Natural killer cell (primary cell): Measurements from ENCODE around the gene VPS13D. TPM values are rescaled to one million over a fixed set of nuclear protein-coding genes. Genes with fewer than 3 reads are reported as not detected.

Experiments
- ATAC-seq, 3 donors: fragments of 150-1000 bp in 2 of 3; fragments of 200-7000 bp in 1 of 3; cut with Tn5 transposase; 1 replicate in 1 of 3; 2 replicates in 2 of 3; pipeline ENCODE4 v1.10.0; 2021; ENCODE audit warnings: mild to moderate bottlenecking in 2 of 3, moderate library complexity in 2 of 3
- DNase-seq, 2 donors: peaks; one replicate each; pipeline versions ENCODE4 v3.0.0 to v3.0.0-alpha.2; 2013 to 2021; ENCODE audit warnings: mixed read lengths in 1 of 2
- H3K27ac ChIP-seq: one replicate; pipeline ENCODE4 v1.5.1; 2013; ENCODE audit warnings: mild to moderate bottlenecking, low read length
- H3K27me3 ChIP-seq: one replicate; pipeline ENCODE4 v1.6.1; 2013; ENCODE audit warnings: low read length; ENCODE audit not compliant: control insufficient read depth, insufficient read depth
- H3K36me3 ChIP-seq: one replicate; pipeline ENCODE4 v1.6.1; 2013; ENCODE audit warnings: low read length; ENCODE audit not compliant: control insufficient read depth, insufficient read depth
- H3K4me1 ChIP-seq: one replicate; pipeline ENCODE4 v1.6.1; 2013; ENCODE audit warnings: low read length; ENCODE audit not compliant: control insufficient read depth, insufficient read depth
- H3K4me3 ChIP-seq: one replicate; pipeline ENCODE4 v1.5.1; 2013; ENCODE audit warnings: low read length
- H3K9me3 ChIP-seq: one replicate; pipeline ENCODE4 v1.6.1; 2013; ENCODE audit warnings: low read length; ENCODE audit not compliant: control insufficient read depth, insufficient read depth
- H3K27ac Mint-ChIP-seq, 2 donors: one replicate each; pipeline ENCODE4 v1.8.0; 2022; ENCODE audit warnings: mild to moderate bottlenecking in 2 of 2, mixed read lengths in 2 of 2, moderate library complexity in 1 of 2
- H3K27me3 Mint-ChIP-seq, 2 donors: one replicate each; pipeline ENCODE4 v1.8.0; 2022; ENCODE audit warnings: low read depth in 2 of 2, mixed read lengths in 2 of 2
- H3K36me3 Mint-ChIP-seq: one replicate; pipeline ENCODE4 v1.8.0; 2022; ENCODE audit warnings: mixed read lengths
- H3K4me1 Mint-ChIP-seq, 2 donors: one replicate each; pipeline ENCODE4 v1.8.0; 2022; ENCODE audit warnings: mixed read lengths in 2 of 2
- H3K4me3 Mint-ChIP-seq: one replicate; pipeline ENCODE4 v1.8.0; 2022; ENCODE audit warnings: mild to moderate bottlenecking, moderate library complexity, mixed read lengths
- H3K9me3 Mint-ChIP-seq, 2 donors: one replicate each; pipeline ENCODE4 v1.8.0; 2022; ENCODE audit warnings: mixed read lengths in 2 of 2
- WGBS: methylation state at CpG from one replicate; pipeline ENCODE4 v1.1.7; 2013; ENCODE audit warnings: missing lambda C conversion rate; ENCODE audit not compliant: insufficient coverage; 5-methylcytosine and 5-hydroxymethylcytosine counted together
- intact Hi-C: fragments of 100-400 bp; cut with micrococcal nuclease; formaldehyde crosslinking; loops from one replicate; pipeline ENCODE4 v1.14.2; 2022
- total RNA-seq, 4 donors: library from RNA; stranded (reverse); fragments of 120-200 nt in 1 of 4; gene quantifications; one replicate each; pipeline versions ENCODE4 v1.2.3 to v1.2.4, GENCODE V29; 2013 to 2022
- TF ChIP-seq, protein P1 (sequence below): fragments of 200-600 bp; IDR thresholded peaks from one replicate; pipeline ENCODE4 v1.8.0; 2022; ENCODE audit warnings: antibody characterized with exemption

The VPS13D gene
- total RNA-seq, 3 donors from 2014 or later (not counting 1 experiment from before 2014, with no cell fraction given), result 66.3 to 94.0 (median 81.7) TPM

DNA sequence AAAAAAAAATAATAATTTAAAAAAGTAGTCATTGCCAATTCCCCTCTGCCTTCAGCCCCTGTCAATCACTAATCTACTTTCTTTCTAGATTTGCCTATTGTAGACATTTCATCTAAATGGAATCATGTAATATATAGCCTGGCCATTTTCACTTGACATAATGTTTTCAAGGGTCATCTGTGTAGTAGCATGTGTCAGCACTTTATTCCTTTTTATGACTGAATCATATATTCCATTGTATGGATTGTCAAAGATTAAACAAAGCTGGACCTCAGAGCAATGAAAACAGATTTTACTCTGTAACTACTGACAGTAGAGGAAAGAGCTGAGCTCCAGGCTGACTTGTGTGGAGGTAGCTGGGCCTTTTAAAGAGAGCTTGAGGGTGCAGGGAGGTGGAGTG lies 15.9 kb downstream of the VPS13D start:
- intact Hi-C loops, result no loop called here
- DNase-seq, result no peak
- H3K27ac Mint-ChIP-seq, result no peak overlapping the region
- peaks cover 56% of the 10 kb centered on the region for H3K36me3 ChIP-seq
- H3K4me3 ChIP-seq, result no peak overlapping the region
- H3K4me1 Mint-ChIP-seq, result peaks cover 0 to 6% of the 10 kb centered on the region in 2 donors
- H3K27me3 ChIP-seq, result no peaks in the 10 kb centered on the region
- no peak overlapping the region for H3K27ac ChIP-seq
- TF ChIP-seq, protein P1, sequence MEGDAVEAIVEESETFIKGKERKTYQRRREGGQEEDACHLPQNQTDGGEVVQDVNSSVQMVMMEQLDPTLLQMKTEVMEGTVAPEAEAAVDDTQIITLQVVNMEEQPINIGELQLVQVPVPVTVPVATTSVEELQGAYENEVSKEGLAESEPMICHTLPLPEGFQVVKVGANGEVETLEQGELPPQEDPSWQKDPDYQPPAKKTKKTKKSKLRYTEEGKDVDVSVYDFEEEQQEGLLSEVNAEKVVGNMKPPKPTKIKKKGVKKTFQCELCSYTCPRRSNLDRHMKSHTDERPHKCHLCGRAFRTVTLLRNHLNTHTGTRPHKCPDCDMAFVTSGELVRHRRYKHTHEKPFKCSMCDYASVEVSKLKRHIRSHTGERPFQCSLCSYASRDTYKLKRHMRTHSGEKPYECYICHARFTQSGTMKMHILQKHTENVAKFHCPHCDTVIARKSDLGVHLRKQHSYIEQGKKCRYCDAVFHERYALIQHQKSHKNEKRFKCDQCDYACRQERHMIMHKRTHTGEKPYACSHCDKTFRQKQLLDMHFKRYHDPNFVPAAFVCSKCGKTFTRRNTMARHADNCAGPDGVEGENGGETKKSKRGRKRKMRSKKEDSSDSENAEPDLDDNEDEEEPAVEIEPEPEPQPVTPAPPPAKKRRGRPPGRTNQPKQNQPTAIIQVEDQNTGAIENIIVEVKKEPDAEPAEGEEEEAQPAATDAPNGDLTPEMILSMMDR, result no peak
- H3K9me3 Mint-ChIP-seq, result no peaks in the 10 kb centered on the region
- H3K9me3 ChIP-seq, result no peaks in the 10 kb centered on the region
- no peaks in the 10 kb centered on the region for H3K4me1 ChIP-seq
- peaks cover 18% of the 10 kb centered on the region for H3K36me3 Mint-ChIP-seq
- no peak overlapping the region for H3K4me3 Mint-ChIP-seq
- ATAC-seq, result no peak
- no peaks in the 10 kb centered on the region for H3K27me3 Mint-ChIP-seq

- no peaks in the 10 kb centered on the region for H3K9me3 Mint-ChIP-seq
- intact Hi-C loops, result no loop called here
- no peak for ATAC-seq
- TF ChIP-seq, protein P1, result no peak
- no peak overlapping the region for H3K4me3 Mint-ChIP-seq
- H3K4me3 ChIP-seq, result no peak overlapping the region
- H3K27me3 Mint-ChIP-seq, result no peaks in the 10 kb centered on the region
- H3K27ac Mint-ChIP-seq, result no peak overlapping the region
- no peak for DNase-seq
- 97% methylated on average over 6 of the region's 6 CpGs for WGBS
- H3K36me3 Mint-ChIP-seq, result peaks cover 23% of the 10 kb centered on the region
- no peaks in the 10 kb centered on the region for H3K4me1 ChIP-seq
- H3K9me3 ChIP-seq, result no peaks in the 10 kb centered on the region
- H3K27ac ChIP-seq, result no peak overlapping the region
- H3K36me3 ChIP-seq, result peaks cover 62% of the 10 kb centered on the region
- H3K4me1 Mint-ChIP-seq, result peaks cover 0 to 6% of the 10 kb centered on the region in 2 donors
- no peaks in the 10 kb centered on the region for H3K27me3 ChIP-seq
These were observed 16.8 kb downstream of the VPS13D start for GRCh38 chr1:12246584-12246983.

GRCh38 chr1:12249181-12249580 lies 19.4 kb downstream of the VPS13D start:
- H3K4me1 ChIP-seq, result no peaks in the 10 kb centered on the region
- H3K27ac ChIP-seq, result no peak overlapping the region
- no peak for ATAC-seq
- H3K36me3 ChIP-seq, result peaks cover 63% of the 10 kb centered on the region
- TF ChIP-seq, protein P1, result no peak
- no peaks in the 10 kb centered on the region for H3K9me3 ChIP-seq
- Mint-ChIP-seq H3K27me3 (no peaks in the 10 kb centered on the region), H3K4me1 (no peaks in the 10 kb centered on the region), H3K36me3 (peaks cover 27% of the 10 kb centered on the region), H3K27ac (no peak overlapping the region), H3K4me3 (no peak overlapping the region), H3K9me3 (no peaks in the 10 kb centered on the region)
- intact Hi-C loops, result no loop called here
- DNase-seq, result no peak
- H3K4me3 ChIP-seq, result no peak overlapping the region
- WGBS, result 100% methylated on average over 1 of the region's 1 CpG
- no peaks in the 10 kb centered on the region for H3K27me3 ChIP-seq

- Mint-ChIP-seq H3K36me3 (peaks cover 23% of the 10 kb centered on the region), H3K9me3 (no peaks in the 10 kb centered on the region), H3K4me1 (no peaks in the 10 kb centered on the region), H3K27me3 (no peaks in the 10 kb centered on the region), H3K4me3 (no peak overlapping the region), H3K27ac (no peak overlapping the region)
- 82% methylated on average over 5 of the region's 6 CpGs for WGBS
- no peak for ATAC-seq
- H3K27me3 ChIP-seq, result no peaks in the 10 kb centered on the region
- TF ChIP-seq, protein P1, result no peak
- no peak overlapping the region for H3K4me3 ChIP-seq
- no peak overlapping the region for H3K27ac ChIP-seq
- intact Hi-C loops, result no loop called here
- no peaks in the 10 kb centered on the region for H3K4me1 ChIP-seq
- H3K36me3 ChIP-seq, result peaks cover 58% of the 10 kb centered on the region
- no peaks in the 10 kb centered on the region for H3K9me3 ChIP-seq
- no peak for DNase-seq
These were observed 19.9 kb downstream of the VPS13D start for GRCh38 chr1:12249748-12250147.
